WTC11 (cell line): ENCODE results near the gene DCTD. TPM values are rescaled to one million over a fixed set of nuclear protein-coding genes. Genes with fewer than 3 reads are reported as not detected.
A peak's percentile ranks its signal among the peaks of the same experiment; 100 is the strongest.

Source experiments
- ATAC-seq: fragments of 200-7000 bp; cut with Tn5 transposase; 2 replicates; pipeline ENCODE4 v1.10.0; 2021; ENCODE audit warnings: mild to moderate bottlenecking, moderate library complexity
- CTCF ChIA-PET: fragments of 300-600 bp; sonication (Branson Sonifier 250); formaldehyde crosslinking; loops from one replicate; lab custom pipeline; 2021; ENCODE audit warnings: antibody characterized with exemption; lab: Charles Lee
- POLR2A ChIA-PET: fragments of 350-600 bp; sonication (Branson Sonifier 250); formaldehyde crosslinking; loops from one replicate; lab custom pipeline; 2021; ENCODE audit warnings: antibody characterized with exemption; lab: Charles Lee
- DNase-seq: peaks from one replicate; pipeline ENCODE4 v3.0.0; 2021; ENCODE audit warnings: low spot score
- H3K27ac Mint-ChIP-seq: 2 replicates; pipeline ENCODE4 v1.8.0; 2021; ENCODE audit warnings: mixed read lengths
- H3K27me3 Mint-ChIP-seq: 2 replicates; pipeline ENCODE4 v1.8.0; 2021; ENCODE audit warnings: low read depth, mild to moderate bottlenecking, moderate library complexity, mixed read lengths
- H3K36me3 Mint-ChIP-seq: 2 replicates; pipeline ENCODE4 v1.8.0; 2021; ENCODE audit warnings: mixed read lengths
- H3K4me1 Mint-ChIP-seq: 2 replicates; pipeline ENCODE4 v1.8.0; 2022; ENCODE audit warnings: mixed read lengths
- H3K4me3 Mint-ChIP-seq: 2 replicates; pipeline ENCODE4 v1.8.0; 2021; ENCODE audit warnings: mild to moderate bottlenecking, moderate library complexity, mixed read lengths
- H3K9me3 Mint-ChIP-seq: 2 replicates; pipeline ENCODE4 v1.8.0; 2021; ENCODE audit warnings: mixed read lengths
- ETV6 ChIP-seq: sonication (generic); formaldehyde crosslinking; IDR thresholded peaks from 2 replicates; pipeline ENCODE4 v1.8.1; 2022; ENCODE audit warnings: mild to moderate bottlenecking, missing genetic modification reagents
- FOXJ3 ChIP-seq: sonication (generic); formaldehyde crosslinking; IDR thresholded peaks from 2 replicates; pipeline ENCODE4 v1.9.0; 2021; ENCODE audit warnings: missing genetic modification reagents, mild to moderate bottlenecking, borderline replicate concordance
- TEAD1 ChIP-seq: sonication (generic); formaldehyde crosslinking; IDR thresholded peaks from 2 replicates; pipeline ENCODE4 v1.8.0; 2022; ENCODE audit warnings: mild to moderate bottlenecking, missing genetic modification reagents
- TEAD4 ChIP-seq: sonication (generic); formaldehyde crosslinking; IDR thresholded peaks from 2 replicates; pipeline ENCODE4 v1.8.0; 2022; ENCODE audit warnings: mild to moderate bottlenecking, missing genetic modification reagents
- ZNF219 ChIP-seq: sonication (generic); formaldehyde crosslinking; IDR thresholded peaks from 2 replicates; pipeline ENCODE4 v1.8.0; 2023; ENCODE audit warnings: missing genetic modification reagents, mild to moderate bottlenecking, borderline replicate concordance
- ZNF396 ChIP-seq: fragments of 250-450 bp; sonication (Bioruptor Pico); IDR thresholded peaks from 2 replicates; pipeline ENCODE4 v1.8.0; 2021; ENCODE audit warnings: mild to moderate bottlenecking, moderate library complexity, borderline replicate concordance
- total RNA-seq: library from RNA; stranded (reverse); gene quantifications from 3 replicates; pipeline ENCODE4 v1.2.3, GENCODE V29; 2021
- TF ChIP-seq, protein P1 (sequence below): sonication (generic); formaldehyde crosslinking; conservative IDR thresholded peaks from 2 replicates; pipeline ENCODE4 v1.8.1; 2023; ENCODE audit warnings: mild to moderate bottlenecking, low read depth, missing genetic modification reagents, moderate library complexity
- TF ChIP-seq, protein P2 (sequence below): fragments of 250-450 bp; sonication (Bioruptor Pico); IDR thresholded peaks from 2 replicates; pipeline ENCODE4 v1.9.0; 2021; ENCODE audit warnings: mild to moderate bottlenecking
- TF ChIP-seq, protein P3 (sequence below): sonication (generic); formaldehyde crosslinking; IDR thresholded peaks from 2 replicates; pipeline ENCODE4 v1.8.1; 2022; ENCODE audit warnings: mild to moderate bottlenecking, moderate library complexity, missing genetic modification reagents
- TF ChIP-seq, protein P4 (sequence below): sonication (generic); formaldehyde crosslinking; IDR thresholded peaks from 2 replicates; pipeline ENCODE4 v1.8.1; 2023; ENCODE audit warnings: mild to moderate bottlenecking, missing genetic modification reagents, borderline replicate concordance
- TF ChIP-seq, protein P5 (sequence below): sonication (generic); formaldehyde crosslinking; IDR thresholded peaks from 2 replicates; pipeline ENCODE4 v1.8.1; 2023; ENCODE audit warnings: mild to moderate bottlenecking, missing genetic modification reagents
- TF ChIP-seq, protein P6 (sequence below): fragments of 200-600 bp; IDR thresholded peaks from 2 replicates; pipeline ENCODE4 v1.8.0; 2022; ENCODE audit warnings: antibody characterized with exemption

DCTD gene
- total RNA-seq, 1 experiment from 2014 or later: 56.8 TPM

DNA sequence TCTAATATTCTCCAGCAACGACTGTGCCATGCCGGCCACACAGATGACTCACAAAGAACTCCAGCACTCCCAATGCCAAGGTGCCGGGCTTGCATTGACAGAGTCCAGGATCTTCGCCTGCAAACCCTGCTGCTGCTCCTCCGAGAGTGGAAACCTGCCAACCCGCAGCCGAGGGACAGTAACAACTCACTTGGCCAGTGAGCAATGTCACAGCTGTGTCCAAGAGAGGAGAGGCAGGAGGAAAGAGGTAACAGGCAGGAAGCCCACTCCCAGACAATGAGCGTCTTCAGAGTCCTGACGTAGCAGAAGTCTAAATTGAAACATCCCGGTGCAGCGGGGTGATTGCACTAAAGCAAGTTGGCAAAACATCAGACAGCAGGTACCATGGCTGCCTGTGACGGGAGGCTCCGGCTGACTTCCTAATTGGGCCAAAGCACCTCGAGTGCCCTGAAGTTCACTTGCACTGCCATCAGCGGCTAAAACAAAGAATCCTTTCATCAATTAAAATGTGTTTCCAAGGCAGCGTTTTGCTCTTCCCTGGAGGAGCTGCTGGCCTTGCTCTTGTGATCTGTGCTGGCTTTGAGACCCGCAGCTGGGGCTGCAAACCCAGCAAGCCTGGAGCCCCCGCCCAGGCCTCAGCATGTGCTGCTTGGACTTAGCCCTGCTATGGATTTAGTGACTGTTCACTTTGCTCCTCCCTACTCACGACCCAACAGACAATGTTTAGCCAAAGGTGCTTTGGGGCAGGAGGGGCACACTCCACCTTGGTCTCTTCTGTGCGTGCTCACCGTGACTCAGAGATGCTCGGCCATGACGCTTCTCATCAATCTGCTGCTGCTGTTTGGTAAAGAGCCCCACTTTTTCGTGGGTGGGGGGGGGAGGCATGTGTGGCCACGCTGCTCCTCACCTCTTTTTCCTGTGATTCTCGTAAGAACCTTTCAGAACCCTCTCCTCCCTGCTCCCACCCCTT, 36.5 kb downstream of the DCTD start:
- no peak for DNase-seq
- H3K27me3 Mint-ChIP-seq: no peaks in the 10 kb centered on the region
- no peak; the same call in 1 of the 2 replicates for ATAC-seq
- H3K9me3 Mint-ChIP-seq: peaks cover 25% of the 10 kb centered on the region
- TF ChIP-seq ZNF396: no peak
- no peak overlapping the region for H3K4me3 Mint-ChIP-seq
- H3K36me3 Mint-ChIP-seq: peaks cover 32% of the 10 kb centered on the region
- H3K27ac Mint-ChIP-seq: peak overlapping the region; percentile 56
- ChIA-PET POLR2A (no interaction called here), CTCF (interaction anchor here (0.8 kb wide), 1 partner anchor 74 kb away, joined by 3 read pairs; no protein-coding TSS in a partner anchor)
- H3K4me1 Mint-ChIP-seq: no peaks in the 10 kb centered on the region

DNA sequence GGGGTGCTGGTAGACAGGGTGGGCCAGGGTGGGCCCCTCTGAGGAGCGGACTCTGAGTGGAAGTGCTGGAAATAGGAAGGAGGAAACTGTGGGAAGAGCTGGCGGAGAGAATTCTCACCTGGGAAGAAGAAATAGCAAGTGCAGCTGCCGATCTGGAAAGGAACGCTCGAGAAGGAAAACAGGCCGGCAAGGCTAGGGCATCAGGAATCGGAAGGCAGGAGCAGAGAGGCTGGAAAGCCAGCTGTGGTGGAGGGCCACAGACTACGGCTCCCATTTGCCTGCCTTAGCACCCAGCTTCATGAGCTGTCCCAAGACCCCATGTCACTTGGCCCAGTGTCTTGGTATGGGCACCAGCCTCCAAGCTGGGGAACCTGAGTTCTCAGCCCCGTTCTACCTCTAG, 37.3 kb downstream of the DCTD start:
- CTCF ChIA-PET: interaction anchor here (0.8 kb wide), 1 partner anchor 73 kb away, joined by 3 read pairs; no protein-coding TSS in a partner anchor
- H3K9me3 Mint-ChIP-seq: peaks cover 17% of the 10 kb centered on the region
- POLR2A ChIA-PET: no interaction called here
- no peak overlapping the region for H3K4me3 Mint-ChIP-seq
- TF ChIP-seq TEAD1 (CRISPR knock-in tag) (no peak), TEAD4 (CRISPR knock-in tag) (no peak)
- TF ChIP-seq, protein P1, sequence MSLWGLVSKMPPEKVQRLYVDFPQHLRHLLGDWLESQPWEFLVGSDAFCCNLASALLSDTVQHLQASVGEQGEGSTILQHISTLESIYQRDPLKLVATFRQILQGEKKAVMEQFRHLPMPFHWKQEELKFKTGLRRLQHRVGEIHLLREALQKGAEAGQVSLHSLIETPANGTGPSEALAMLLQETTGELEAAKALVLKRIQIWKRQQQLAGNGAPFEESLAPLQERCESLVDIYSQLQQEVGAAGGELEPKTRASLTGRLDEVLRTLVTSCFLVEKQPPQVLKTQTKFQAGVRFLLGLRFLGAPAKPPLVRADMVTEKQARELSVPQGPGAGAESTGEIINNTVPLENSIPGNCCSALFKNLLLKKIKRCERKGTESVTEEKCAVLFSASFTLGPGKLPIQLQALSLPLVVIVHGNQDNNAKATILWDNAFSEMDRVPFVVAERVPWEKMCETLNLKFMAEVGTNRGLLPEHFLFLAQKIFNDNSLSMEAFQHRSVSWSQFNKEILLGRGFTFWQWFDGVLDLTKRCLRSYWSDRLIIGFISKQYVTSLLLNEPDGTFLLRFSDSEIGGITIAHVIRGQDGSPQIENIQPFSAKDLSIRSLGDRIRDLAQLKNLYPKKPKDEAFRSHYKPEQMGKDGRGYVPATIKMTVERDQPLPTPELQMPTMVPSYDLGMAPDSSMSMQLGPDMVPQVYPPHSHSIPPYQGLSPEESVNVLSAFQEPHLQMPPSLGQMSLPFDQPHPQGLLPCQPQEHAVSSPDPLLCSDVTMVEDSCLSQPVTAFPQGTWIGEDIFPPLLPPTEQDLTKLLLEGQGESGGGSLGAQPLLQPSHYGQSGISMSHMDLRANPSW (CRISPR knock-in tag): no peak
- TF ChIP-seq, protein P2, sequence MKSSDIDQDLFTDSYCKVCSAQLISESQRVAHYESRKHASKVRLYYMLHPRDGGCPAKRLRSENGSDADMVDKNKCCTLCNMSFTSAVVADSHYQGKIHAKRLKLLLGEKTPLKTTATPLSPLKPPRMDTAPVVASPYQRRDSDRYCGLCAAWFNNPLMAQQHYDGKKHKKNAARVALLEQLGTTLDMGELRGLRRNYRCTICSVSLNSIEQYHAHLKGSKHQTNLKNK: no peak
- no peak for DNase-seq
- H3K36me3 Mint-ChIP-seq: peaks cover 25% of the 10 kb centered on the region
- H3K27me3 Mint-ChIP-seq: no peaks in the 10 kb centered on the region
- no peaks in the 10 kb centered on the region for H3K4me1 Mint-ChIP-seq
- ATAC-seq: no peak
- peak overlapping the region; percentile 35; the same call in 1 of the 2 replicates for H3K27ac Mint-ChIP-seq

DNA sequence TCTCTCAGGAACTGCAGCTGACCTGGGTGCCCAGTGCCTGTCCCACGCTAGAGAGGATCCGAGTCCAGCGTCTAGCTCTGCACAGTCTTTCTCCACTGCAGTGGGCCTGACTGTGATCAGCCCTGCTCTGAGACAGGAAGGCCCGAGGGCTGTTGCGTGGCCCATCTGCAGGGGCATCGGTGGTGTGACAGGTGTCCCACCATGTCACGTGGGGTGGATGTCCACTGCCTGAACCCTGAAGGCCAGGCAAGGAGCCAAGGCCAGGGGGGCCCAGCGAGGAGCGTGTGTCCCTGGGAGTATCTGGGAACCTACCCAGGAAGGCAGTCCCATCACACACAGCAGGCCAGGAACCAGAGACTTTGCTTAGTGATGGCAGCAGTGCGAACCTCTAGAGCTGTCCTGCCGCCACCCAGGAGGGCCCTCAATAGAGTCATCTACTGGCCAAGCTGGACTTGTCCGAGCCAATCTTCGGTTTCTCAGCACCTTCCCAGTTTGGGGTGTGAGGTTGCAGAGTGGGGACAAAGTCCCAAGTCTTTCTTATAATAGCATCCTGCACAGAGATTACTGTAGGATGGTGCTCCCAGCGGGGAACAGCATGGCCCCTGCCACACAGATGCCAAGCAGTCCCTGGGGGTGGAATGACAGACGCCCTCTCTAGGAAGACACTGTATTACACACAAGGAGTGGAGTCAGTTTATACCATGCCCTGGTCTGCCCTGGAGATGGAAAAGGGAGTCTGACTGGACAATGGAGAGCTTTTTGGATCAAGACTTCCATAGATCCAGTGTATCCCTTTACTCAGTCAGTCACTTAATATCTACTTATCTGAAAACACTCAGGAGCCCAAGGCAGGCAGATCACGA, 38.3 kb downstream of the DCTD start:
- peak; percentile 51 for ATAC-seq
- TF ChIP-seq ETV6 (CRISPR knock-in tag) (no peak), ZNF219 (CRISPR knock-in tag) (no peak), ZNF396 (no peak), FOXJ3 (no peak)
- TF ChIP-seq, protein P2: no peak
- TF ChIP-seq, protein P3, sequence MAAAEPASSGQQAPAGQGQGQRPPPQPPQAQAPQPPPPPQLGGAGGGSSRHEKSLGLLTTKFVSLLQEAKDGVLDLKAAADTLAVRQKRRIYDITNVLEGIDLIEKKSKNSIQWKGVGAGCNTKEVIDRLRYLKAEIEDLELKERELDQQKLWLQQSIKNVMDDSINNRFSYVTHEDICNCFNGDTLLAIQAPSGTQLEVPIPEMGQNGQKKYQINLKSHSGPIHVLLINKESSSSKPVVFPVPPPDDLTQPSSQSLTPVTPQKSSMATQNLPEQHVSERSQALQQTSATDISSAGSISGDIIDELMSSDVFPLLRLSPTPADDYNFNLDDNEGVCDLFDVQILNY (CRISPR knock-in tag): no peak
- TF ChIP-seq, protein P4, sequence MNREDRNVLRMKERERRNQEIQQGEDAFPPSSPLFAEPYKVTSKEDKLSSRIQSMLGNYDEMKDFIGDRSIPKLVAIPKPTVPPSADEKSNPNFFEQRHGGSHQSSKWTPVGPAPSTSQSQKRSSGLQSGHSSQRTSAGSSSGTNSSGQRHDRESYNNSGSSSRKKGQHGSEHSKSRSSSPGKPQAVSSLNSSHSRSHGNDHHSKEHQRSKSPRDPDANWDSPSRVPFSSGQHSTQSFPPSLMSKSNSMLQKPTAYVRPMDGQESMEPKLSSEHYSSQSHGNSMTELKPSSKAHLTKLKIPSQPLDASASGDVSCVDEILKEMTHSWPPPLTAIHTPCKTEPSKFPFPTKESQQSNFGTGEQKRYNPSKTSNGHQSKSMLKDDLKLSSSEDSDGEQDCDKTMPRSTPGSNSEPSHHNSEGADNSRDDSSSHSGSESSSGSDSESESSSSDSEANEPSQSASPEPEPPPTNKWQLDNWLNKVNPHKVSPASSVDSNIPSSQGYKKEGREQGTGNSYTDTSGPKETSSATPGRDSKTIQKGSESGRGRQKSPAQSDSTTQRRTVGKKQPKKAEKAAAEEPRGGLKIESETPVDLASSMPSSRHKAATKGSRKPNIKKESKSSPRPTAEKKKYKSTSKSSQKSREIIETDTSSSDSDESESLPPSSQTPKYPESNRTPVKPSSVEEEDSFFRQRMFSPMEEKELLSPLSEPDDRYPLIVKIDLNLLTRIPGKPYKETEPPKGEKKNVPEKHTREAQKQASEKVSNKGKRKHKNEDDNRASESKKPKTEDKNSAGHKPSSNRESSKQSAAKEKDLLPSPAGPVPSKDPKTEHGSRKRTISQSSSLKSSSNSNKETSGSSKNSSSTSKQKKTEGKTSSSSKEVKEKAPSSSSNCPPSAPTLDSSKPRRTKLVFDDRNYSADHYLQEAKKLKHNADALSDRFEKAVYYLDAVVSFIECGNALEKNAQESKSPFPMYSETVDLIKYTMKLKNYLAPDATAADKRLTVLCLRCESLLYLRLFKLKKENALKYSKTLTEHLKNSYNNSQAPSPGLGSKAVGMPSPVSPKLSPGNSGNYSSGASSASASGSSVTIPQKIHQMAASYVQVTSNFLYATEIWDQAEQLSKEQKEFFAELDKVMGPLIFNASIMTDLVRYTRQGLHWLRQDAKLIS (CRISPR knock-in tag): no peak
- TF ChIP-seq, protein P5, sequence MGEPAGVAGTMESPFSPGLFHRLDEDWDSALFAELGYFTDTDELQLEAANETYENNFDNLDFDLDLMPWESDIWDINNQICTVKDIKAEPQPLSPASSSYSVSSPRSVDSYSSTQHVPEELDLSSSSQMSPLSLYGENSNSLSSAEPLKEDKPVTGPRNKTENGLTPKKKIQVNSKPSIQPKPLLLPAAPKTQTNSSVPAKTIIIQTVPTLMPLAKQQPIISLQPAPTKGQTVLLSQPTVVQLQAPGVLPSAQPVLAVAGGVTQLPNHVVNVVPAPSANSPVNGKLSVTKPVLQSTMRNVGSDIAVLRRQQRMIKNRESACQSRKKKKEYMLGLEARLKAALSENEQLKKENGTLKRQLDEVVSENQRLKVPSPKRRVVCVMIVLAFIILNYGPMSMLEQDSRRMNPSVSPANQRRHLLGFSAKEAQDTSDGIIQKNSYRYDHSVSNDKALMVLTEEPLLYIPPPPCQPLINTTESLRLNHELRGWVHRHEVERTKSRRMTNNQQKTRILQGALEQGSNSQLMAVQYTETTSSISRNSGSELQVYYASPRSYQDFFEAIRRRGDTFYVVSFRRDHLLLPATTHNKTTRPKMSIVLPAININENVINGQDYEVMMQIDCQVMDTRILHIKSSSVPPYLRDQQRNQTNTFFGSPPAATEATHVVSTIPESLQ (CRISPR knock-in tag): no peak
- TF ChIP-seq, protein P6, sequence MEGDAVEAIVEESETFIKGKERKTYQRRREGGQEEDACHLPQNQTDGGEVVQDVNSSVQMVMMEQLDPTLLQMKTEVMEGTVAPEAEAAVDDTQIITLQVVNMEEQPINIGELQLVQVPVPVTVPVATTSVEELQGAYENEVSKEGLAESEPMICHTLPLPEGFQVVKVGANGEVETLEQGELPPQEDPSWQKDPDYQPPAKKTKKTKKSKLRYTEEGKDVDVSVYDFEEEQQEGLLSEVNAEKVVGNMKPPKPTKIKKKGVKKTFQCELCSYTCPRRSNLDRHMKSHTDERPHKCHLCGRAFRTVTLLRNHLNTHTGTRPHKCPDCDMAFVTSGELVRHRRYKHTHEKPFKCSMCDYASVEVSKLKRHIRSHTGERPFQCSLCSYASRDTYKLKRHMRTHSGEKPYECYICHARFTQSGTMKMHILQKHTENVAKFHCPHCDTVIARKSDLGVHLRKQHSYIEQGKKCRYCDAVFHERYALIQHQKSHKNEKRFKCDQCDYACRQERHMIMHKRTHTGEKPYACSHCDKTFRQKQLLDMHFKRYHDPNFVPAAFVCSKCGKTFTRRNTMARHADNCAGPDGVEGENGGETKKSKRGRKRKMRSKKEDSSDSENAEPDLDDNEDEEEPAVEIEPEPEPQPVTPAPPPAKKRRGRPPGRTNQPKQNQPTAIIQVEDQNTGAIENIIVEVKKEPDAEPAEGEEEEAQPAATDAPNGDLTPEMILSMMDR: no peak

More for the DNA sequence above, 38.3 kb downstream of the DCTD start:
- Mint-ChIP-seq H3K36me3 (peaks cover 16% of the 10 kb centered on the region), H3K27ac (peak overlapping the region; percentile 34; the same call in 1 of the 2 replicates), H3K4me3 (no peak overlapping the region), H3K9me3 (peaks cover 12% of the 10 kb centered on the region), H3K27me3 (no peaks in the 10 kb centered on the region), H3K4me1 (no peaks in the 10 kb centered on the region)
- ChIA-PET POLR2A (no interaction called here), CTCF (interaction anchor here (0.6 kb wide), 1 partner anchor 30 kb away, joined by 3 read pairs; no protein-coding TSS in a partner anchor)
- DNase-seq: no peak
